Measurements from ENCODE around the gene RREB1. TPM values are rescaled to one million over a fixed set of nuclear protein-coding genes. Genes with fewer than 3 reads are reported as not detected.

The RREB1 gene
- total and polyA plus RNA-seq, 3 donors from 2014 or later, result 30.0 to 79.2 (median 75.0) TPM

- WGBS, 2 donors, result 82% methylated on average over 5 of the region's 5 CpGs
- TF ChIP-seq POLR2A (IDR thresholded peaks at IDR 0.05), result no peak
- no peak for TF ChIP-seq CTCF (IDR thresholded peaks at IDR 0.05)
- Histone ChIP-seq H3K36me3 (ENCODE audit: low read depth, missing control alignments) (no peaks in the 10 kb centered on the region), H3K4me1 (peaks cover 63% of the 10 kb centered on the region), H3K9me3 (no peaks in the 10 kb centered on the region), H3K4me3 (no peak overlapping the region), H3K27ac (no peak overlapping the region), H3K27me3 (no peaks in the 10 kb centered on the region)
- no peak for DNase-seq
- intact Hi-C loops (cut with DNase I; ENCODE audit: low total_unique reads), result no loop called here
Observed at GRCh38 chr6:7148100-7148822, 40.5 kb downstream of the RREB1 start.

- H3K27ac ChIP-seq, result no peak overlapping the region
- H3K9me3 ChIP-seq, result no peaks in the 10 kb centered on the region
- no peak for TF ChIP-seq POLR2A (IDR thresholded peaks at IDR 0.05)
- H3K36me3 ChIP-seq (ENCODE audit: low read depth, missing control alignments), result no peaks in the 10 kb centered on the region
- H3K4me1 ChIP-seq, result peaks cover 51% of the 10 kb centered on the region
- no peaks in the 10 kb centered on the region for H3K27me3 ChIP-seq
- DNase-seq, result peak; percentile 34
- intact Hi-C loops (cut with DNase I; ENCODE audit: low total_unique reads), result no loop called here
- 72 to 84% methylated on average over 12 to 14 of the region's 14 CpGs for WGBS, 2 donors
- H3K4me3 ChIP-seq, result no peak overlapping the region
Observed at GRCh38 chr6:7150381-7151064, 42.8 kb downstream of the RREB1 start.

GRCh38 chr6:7151381-7151780 lies 43.6 kb downstream of the RREB1 start:
- intact Hi-C loops (cut with DNase I; ENCODE audit: low total_unique reads), result no loop called here
- WGBS, 2 donors, result 35 to 64% methylated on average over 2 of the region's 2 CpGs
- Histone ChIP-seq H3K4me3 (no peak overlapping the region), H3K36me3 (ENCODE audit: low read depth, missing control alignments) (no peaks in the 10 kb centered on the region), H3K27me3 (no peaks in the 10 kb centered on the region), H3K27ac (no peak overlapping the region), H3K4me1 (peaks cover 51% of the 10 kb centered on the region), H3K9me3 (no peaks in the 10 kb centered on the region)
- DNase-seq, result peak; percentile 53
- TF ChIP-seq POLR2A (IDR thresholded peaks at IDR 0.05), result no peak
- TF ChIP-seq CTCF (IDR thresholded peaks at IDR 0.05), result no peak

GRCh38 chr6:7152462-7152861 lies 44.7 kb downstream of the RREB1 start:
- H3K4me1 ChIP-seq, result peaks cover 46% of the 10 kb centered on the region
- H3K9me3 ChIP-seq, result no peaks in the 10 kb centered on the region
- H3K27ac ChIP-seq, result no peak overlapping the region
- no peaks in the 10 kb centered on the region for H3K36me3 ChIP-seq (ENCODE audit: low read depth, missing control alignments)
- TF ChIP-seq POLR2A (IDR thresholded peaks at IDR 0.05) (no peak), CTCF (IDR thresholded peaks at IDR 0.05) (no peak)
- H3K4me3 ChIP-seq, result no peak overlapping the region
- no peaks in the 10 kb centered on the region for H3K27me3 ChIP-seq
- DNase-seq, result no peak
- intact Hi-C loops (cut with DNase I; ENCODE audit: low total_unique reads), result no loop called here

GRCh38 chr6:7153789-7154188 lies 46.0 kb downstream of the RREB1 start:
- 72 to 78% methylated on average over 2 of the region's 2 CpGs for WGBS, 2 donors
- H3K4me1 ChIP-seq, result peaks cover 38% of the 10 kb centered on the region
- no peaks in the 10 kb centered on the region for H3K36me3 ChIP-seq (ENCODE audit: low read depth, missing control alignments)
- intact Hi-C loops (cut with DNase I; ENCODE audit: low total_unique reads), result no loop called here
- H3K27me3 ChIP-seq, result no peaks in the 10 kb centered on the region
- DNase-seq, result no peak
- no peaks in the 10 kb centered on the region for H3K9me3 ChIP-seq
- no peak overlapping the region for H3K27ac ChIP-seq
- no peak for TF ChIP-seq POLR2A (IDR thresholded peaks at IDR 0.05)
- TF ChIP-seq CTCF (IDR thresholded peaks at IDR 0.05), result no peak
- no peak overlapping the region for H3K4me3 ChIP-seq

Data from testis (tissue), 3 donors.